ENCODE results near the gene GSTK1.

The GSTK1 gene

DNA sequence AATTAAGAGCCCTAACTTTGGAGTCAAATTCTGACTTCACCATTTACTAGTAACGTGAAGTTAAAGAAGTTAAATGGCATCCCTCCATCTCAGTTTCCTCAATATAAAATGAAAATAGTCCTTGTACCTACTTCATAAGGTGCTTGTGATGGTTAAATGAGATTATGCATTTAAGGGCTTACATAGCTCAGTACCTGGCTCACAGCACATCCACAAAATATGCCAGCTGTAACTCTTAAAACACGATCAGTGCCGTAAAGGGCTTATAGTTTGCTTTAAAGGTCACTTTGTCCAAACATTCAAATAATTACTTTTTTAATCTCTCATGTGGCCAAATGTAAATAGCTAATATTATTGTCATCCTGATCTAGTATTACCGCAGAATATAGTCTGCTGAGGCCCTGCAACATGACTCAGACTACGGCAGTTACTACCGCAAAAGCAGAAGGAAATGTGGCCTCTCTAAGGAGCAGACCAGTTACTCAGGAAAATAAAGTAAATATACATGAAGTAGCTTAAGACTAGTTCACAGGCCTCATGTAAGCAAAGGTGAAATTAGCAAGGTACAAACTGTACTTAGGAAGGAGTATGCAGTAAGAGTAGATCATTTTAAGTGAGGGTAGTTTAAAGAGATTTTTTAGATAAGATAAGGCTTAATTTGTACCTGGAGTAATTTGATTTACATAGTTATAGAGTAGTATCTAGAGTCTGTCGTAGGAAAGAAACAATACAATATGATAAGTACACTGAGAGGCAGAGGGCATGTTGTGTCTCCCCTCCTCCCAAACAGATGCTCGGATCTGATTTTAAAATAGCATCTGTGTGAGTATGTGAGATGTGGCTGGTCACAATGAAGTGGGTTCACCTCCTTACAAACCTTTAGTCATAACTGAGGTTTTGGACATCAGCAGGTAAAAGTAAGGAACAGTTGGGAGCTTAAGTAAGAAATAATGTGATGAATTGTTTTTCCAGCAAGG lies 38.0 kb downstream of the GSTK1 start:
- no peak for DNase-seq

DNA sequence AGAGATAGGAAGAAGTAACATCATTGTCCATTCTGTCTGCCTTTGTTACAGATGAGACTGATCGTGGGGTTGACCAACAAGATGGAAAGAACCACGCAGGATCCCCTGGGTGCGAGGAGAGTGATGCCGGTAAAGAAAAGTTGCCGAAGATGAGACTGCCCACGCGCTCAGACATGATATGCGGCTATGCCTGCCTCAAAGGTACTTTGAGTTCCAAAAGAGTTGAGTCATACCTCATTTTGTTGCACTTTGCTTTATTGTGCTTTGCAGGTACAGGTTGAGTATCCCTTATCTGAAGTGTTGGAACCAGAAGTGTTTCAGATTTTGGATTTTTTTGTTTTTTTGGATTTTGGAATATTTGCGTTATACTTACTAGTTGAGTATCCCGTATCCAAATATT lies 40.5 kb downstream of the GSTK1 start:
- DNase-seq: no peak

DNA sequence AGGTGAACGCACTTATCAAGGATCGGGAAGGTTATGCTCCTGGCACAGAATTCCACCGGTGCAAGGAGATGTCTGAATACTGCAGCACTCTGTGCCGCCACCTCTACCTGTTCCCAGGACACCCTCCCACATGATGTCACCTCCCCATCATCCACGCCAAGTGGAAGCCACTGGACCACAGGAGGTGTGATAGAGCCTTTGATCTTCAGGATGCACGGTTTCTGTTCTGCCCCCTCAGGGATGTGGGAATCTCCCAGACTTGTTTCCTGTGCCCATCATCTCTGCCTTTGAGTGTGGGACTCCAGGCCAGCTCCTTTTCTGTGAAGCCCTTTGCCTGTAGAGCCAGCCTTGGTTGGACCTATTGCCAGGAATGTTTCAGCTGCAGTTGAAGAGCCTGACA lies 41.7 kb downstream of the GSTK1 start:
- DNase-seq: no peak

DNA sequence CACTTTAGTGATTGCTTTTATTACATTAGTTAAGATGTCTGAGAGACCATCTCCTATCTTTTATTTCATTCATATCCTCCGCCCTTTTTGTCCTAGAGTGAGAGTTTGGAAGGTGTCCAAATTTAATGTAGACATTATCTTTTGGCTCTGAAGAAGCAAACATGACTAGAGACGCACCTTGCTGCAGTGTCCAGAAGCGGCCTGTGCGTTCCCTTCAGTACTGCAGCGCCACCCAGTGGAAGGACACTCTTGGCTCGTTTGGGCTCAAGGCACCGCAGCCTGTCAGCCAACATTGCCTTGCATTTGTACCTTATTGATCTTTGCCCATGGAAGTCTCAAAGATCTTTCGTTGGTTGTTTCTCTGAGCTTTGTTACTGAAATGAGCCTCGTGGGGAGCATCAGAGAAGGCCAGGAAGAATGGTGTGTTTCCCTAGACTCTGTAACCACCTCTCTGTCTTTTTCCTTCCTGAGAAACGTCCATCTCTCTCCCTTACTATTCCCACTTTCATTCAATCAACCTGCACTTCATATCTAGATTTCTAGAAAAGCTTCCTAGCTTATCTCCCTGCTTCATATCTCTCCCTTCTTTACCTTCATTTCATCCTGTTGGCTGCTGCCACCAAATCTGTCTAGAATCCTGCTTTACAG lies 42.3 kb downstream of the GSTK1 start:
- DNase-seq: no peak

DNA sequence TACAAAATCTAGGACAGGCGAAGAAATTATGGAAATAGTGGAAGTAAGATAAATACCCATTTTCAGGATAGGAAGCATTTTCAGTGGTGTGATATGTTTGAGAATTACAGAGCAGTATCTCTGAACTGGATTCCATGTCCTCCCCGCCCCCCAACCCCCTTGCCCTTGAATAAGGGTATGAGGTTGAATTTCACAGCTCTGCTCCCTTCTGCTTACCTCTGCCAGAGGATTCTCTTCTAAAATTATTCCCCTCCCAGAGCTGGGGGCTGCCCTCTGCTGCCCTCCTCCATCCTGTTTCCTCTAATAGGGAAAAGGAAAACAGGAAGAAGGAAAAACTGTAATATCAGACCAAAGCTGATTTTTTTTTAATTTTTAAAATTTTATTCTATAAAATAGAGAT lies 45.4 kb downstream of the GSTK1 start:
- DNase-seq: no peak

- no peak for DNase-seq
Observed at GRCh38 chr7:143314127-143314526, 50.9 kb downstream of the GSTK1 start.

- no peak for DNase-seq
Observed at GRCh38 chr7:143315776-143316175, 52.5 kb downstream of the GSTK1 start, which contains the start of gene CLCN1. Gene CLCN1 (plus strand): TSS chr7:143316111. CDS start chr7:143316213, 102 bp downstream.

- DNase-seq: no peak
Observed at GRCh38 chr7:143316492-143316891, 53.3 kb downstream of the GSTK1 start.

DNA sequence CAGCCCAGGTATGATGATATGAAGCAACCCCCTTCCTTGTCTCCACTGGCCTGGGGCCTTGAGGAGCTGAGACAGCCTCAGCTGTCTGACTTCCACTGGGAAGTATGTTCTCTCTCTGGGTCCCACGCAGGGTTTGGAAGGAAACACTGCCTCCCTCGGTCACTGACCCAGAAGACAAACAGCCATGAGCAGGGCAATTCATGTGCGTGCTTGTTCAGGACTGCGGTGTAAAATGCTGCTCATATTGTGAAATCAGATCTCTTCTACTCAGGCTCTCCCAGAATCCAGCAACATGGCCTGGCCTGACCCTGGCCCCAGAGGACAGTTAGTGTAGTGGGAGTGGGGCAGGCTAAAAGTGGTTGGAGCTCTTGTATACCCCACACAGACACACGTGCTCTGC lies 55.4 kb downstream of the GSTK1 start:
- DNase-seq: no peak

Data from GOT3 (cell line).